Karpas-422 (cell line): ENCODE results near the gene CACNB2. TPM values are rescaled to one million over a fixed set of nuclear protein-coding genes. Genes with fewer than 3 reads are reported as not detected.
"Not testable (repeated sequence)": the region's sequence is repeated elsewhere in the genome, so short reads cannot be mapped to it uniquely, and the experiment has no call there.

Experiments
- DNase-seq: peaks from one replicate; pipeline ENCODE4 v3.0.0-alpha.2; 2015
- H2AFZ ChIP-seq: fragments of 200-600 bp; sonication (generic); 2 replicates; pipeline ENCODE4 v1.6.1; 2014; ENCODE audit warnings: antibody characterized with exemption, low read length, mixed read lengths
- H3K27ac ChIP-seq: fragments of 200-600 bp; sonication (generic); 2 replicates; pipeline ENCODE4 v1.5.1; 2014; ENCODE audit warnings: mild to moderate bottlenecking, low read length, moderate library complexity
- H3K27me3 ChIP-seq: fragments of 200-600 bp; sonication (generic); 2 replicates; pipeline ENCODE4 v1.6.1; 2014; ENCODE audit warnings: low read length, mixed read lengths
- H3K36me3 ChIP-seq: fragments of 200-600 bp; sonication (generic); 2 replicates; pipeline ENCODE4 v1.6.1; 2014; ENCODE audit warnings: low read length, mixed read lengths; ENCODE audit not compliant: insufficient read depth
- H3K4me1 ChIP-seq: fragments of 200-600 bp; sonication (generic); 2 replicates; pipeline ENCODE4 v1.6.1; 2014; ENCODE audit warnings: mild to moderate bottlenecking, low read length, mixed read lengths
- H3K4me2 ChIP-seq: fragments of 200-600 bp; sonication (generic); 2 replicates; pipeline ENCODE4 v1.6.1; 2014; ENCODE audit warnings: low read length, low read depth, mild to moderate bottlenecking; ENCODE audit not compliant: poor library complexity, severe bottlenecking
- H3K4me3 ChIP-seq: fragments of 200-600 bp; sonication (generic); 2 replicates; pipeline ENCODE4 v1.5.1; 2014; ENCODE audit warnings: mild to moderate bottlenecking, antibody characterized with exemption, low read length, mixed read lengths
- H3K79me2 ChIP-seq: fragments of 200-600 bp; sonication (generic); 2 replicates; pipeline ENCODE4 v1.6.1; 2014; ENCODE audit warnings: mild to moderate bottlenecking, low read length, mixed read lengths
- H3K9ac ChIP-seq: fragments of 200-600 bp; sonication (generic); 2 replicates; pipeline ENCODE4 v1.6.0; 2014; ENCODE audit warnings: low read length
- H3K9me2 ChIP-seq: fragments of 200-600 bp; sonication (generic), shearing (Covaris generic); replicated peaks from 2 replicates; pipeline ENCODE4 v1.6.0; 2014; ENCODE audit warnings: mild to moderate bottlenecking, low read length, moderate library complexity; ENCODE audit not compliant: insufficient read depth
- H3K9me3 ChIP-seq: fragments of 300-700, 200-600 bp; sonication (generic); 2 replicates; pipeline ENCODE4 v1.6.1; 2014; ENCODE audit warnings: low read length, mixed read lengths
- H4K20me1 ChIP-seq: fragments of 200-600 bp; sonication (generic); 2 replicates; pipeline ENCODE4 v1.6.1; 2014; ENCODE audit warnings: mild to moderate bottlenecking, antibody characterized with exemption, low read length, low read depth; ENCODE audit not compliant: insufficient read depth
- total RNA-seq: library from RNA; depleted of rRNA; stranded (reverse); fragments of >200 nt; shearing (Covaris generic); gene quantifications from 2 replicates; pipeline ENCODE4 v1.2.3, GENCODE V29; 2014; ENCODE audit warnings: low replicate concordance

Gene CACNB2
- total RNA-seq, 1 experiment from 2014 or later: not detected

- no peaks in the 10 kb centered on the region for H4K20me1 ChIP-seq
- H3K36me3 ChIP-seq: no peaks in the 10 kb centered on the region
- H3K4me2 ChIP-seq: no peak overlapping the region
- no peak overlapping the region for H3K4me3 ChIP-seq
- no peaks in the 10 kb centered on the region for H3K9me2 ChIP-seq
- no peak for DNase-seq
- no peak overlapping the region for H2AFZ ChIP-seq
- no peaks in the 10 kb centered on the region for H3K79me2 ChIP-seq
- no peaks in the 10 kb centered on the region for H3K4me1 ChIP-seq
- no peaks in the 10 kb centered on the region for H3K9me3 ChIP-seq
- no peak overlapping the region for H3K9ac ChIP-seq
- no peak overlapping the region for H3K27ac ChIP-seq
- H3K27me3 ChIP-seq: no peaks in the 10 kb centered on the region
These were observed 11.2 kb downstream of the CACNB2 start for GRCh38 chr10:18151356-18151890.

DNA sequence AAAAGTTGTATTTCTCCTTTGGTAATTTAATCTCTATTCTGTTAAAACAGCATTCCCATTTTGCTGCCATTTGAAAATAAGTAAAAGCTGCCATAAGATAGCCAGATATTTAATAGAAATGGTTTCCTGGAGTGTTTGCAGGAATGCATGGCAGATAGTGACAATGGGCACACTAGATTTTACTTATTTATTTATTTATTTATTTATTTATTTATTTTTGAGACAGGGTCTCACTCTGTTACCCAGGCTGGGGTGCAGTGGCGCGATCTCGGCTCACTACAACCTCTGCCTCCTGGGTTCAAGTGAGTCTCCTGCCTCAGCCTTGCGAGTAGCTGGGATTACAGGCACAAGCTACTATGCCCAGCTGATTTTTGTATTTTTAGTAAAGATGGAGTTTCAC lies 13.2 kb downstream of the CACNB2 start:
- H3K27ac ChIP-seq, H4K20me1 ChIP-seq, H3K9me2 ChIP-seq, H3K79me2 ChIP-seq, H2AFZ ChIP-seq, H3K36me3 ChIP-seq, H3K9me3 ChIP-seq, H3K9ac ChIP-seq, H3K4me3 ChIP-seq, DNase-seq, H3K4me2 ChIP-seq, H3K27me3 ChIP-seq, H3K4me1 ChIP-seq: not testable (repeated sequence)

DNA sequence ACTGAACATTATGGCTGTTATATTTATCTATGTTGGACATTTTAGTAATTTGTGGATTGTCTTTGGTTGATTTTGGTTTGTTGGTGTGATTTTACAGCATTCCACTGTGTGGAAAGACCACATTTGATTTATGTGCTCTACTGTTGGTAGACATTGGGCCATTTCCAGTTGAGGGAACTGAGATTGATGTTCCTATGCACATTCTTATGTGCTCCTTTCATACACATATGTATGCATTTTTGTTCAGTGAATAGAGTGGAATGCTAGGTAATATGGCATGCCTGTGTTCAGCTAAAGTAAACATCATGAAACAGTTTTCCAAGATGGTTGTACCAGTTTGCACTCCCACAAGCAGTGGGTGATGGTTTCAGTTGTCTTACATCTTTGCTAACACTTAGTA lies 15.1 kb downstream of the CACNB2 start:
- Histone ChIP-seq H3K79me2 (no peaks in the 10 kb centered on the region), H2AFZ (no peak overlapping the region), H3K9ac (no peak overlapping the region), H3K27ac (no peak overlapping the region), H3K27me3 (no peaks in the 10 kb centered on the region), H3K4me3 (no peak overlapping the region), H3K9me3 (no peaks in the 10 kb centered on the region), H3K9me2 (no peaks in the 10 kb centered on the region), H3K4me2 (no peak overlapping the region), H4K20me1 (no peaks in the 10 kb centered on the region), H3K4me1 (no peaks in the 10 kb centered on the region), H3K36me3 (no peaks in the 10 kb centered on the region)
- DNase-seq: no peak

GRCh38 chr10:18156797-18157196 lies 16.6 kb downstream of the CACNB2 start:
- H3K36me3 ChIP-seq, H4K20me1 ChIP-seq, DNase-seq, H3K9ac ChIP-seq, H3K9me3 ChIP-seq, H3K27ac ChIP-seq, H3K9me2 ChIP-seq, H2AFZ ChIP-seq, H3K4me1 ChIP-seq, H3K4me3 ChIP-seq, H3K4me2 ChIP-seq, H3K79me2 ChIP-seq, H3K27me3 ChIP-seq: not testable (repeated sequence)

GRCh38 chr10:18157881-18158280 lies 17.7 kb downstream of the CACNB2 start:
- Histone ChIP-seq H3K4me2 (no peak overlapping the region), H4K20me1 (no peaks in the 10 kb centered on the region), H3K4me3 (no peak overlapping the region), H3K79me2 (no peaks in the 10 kb centered on the region), H3K9me3 (no peaks in the 10 kb centered on the region), H3K27me3 (no peaks in the 10 kb centered on the region), H2AFZ (no peak overlapping the region), H3K9me2 (no peaks in the 10 kb centered on the region), H3K4me1 (no peaks in the 10 kb centered on the region), H3K36me3 (no peaks in the 10 kb centered on the region), H3K27ac (no peak overlapping the region), H3K9ac (no peak overlapping the region)
- DNase-seq: no peak

DNA sequence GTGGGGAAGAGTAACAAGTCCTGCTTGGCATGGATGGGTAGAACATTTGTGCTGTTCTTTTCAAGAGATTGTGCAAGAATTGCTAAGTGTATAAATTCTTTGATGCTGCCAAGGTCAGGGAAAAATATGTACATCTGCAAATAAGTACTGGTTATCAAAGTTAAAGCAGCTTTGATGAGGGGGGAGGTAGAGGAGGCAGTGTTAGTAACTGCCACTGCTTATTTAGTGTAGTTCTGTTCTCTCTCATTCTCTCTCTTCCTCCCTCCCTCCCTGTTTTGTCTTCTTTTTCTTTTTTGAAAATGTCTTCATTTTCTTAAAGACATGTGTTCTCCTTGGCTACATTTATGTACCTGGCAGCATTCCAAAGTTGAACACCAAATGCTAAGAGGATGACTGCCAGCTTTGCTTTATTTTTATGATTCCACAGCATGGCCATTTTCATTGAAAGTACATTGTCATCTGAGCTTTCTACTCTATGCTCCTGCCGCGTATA lies 18.6 kb downstream of the CACNB2 start:
- Histone ChIP-seq H3K36me3 (no peaks in the 10 kb centered on the region), H3K4me2 (no peak overlapping the region), H3K4me1 (no peaks in the 10 kb centered on the region), H3K27ac (no peak overlapping the region), H3K9me2 (no peaks in the 10 kb centered on the region), H3K79me2 (no peaks in the 10 kb centered on the region), H3K4me3 (no peak overlapping the region), H3K9ac (no peak overlapping the region), H2AFZ (no peak overlapping the region), H4K20me1 (no peaks in the 10 kb centered on the region), H3K9me3 (no peaks in the 10 kb centered on the region), H3K27me3 (no peaks in the 10 kb centered on the region)
- no peak for DNase-seq

DNA sequence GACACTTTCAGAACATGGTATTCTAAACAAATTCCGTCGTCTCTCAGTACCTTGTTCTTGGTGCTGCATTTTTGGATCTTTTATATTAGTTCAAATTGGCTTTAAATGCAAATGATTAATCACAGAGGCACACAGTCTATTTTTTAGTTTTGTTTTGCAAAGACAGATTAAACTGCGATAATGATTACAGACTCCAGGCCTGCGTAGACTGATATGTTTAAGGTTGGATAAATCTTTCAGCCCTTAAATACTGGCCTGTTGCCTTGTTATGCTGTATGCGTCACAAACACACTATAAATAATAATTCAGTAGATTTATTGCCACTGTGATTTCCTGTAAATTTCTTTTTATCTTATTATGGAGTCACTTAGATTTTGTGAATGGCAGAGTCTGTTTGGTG lies 19.3 kb downstream of the CACNB2 start:
- Histone ChIP-seq H4K20me1 (no peaks in the 10 kb centered on the region), H3K4me2 (no peak overlapping the region), H3K9me2 (no peaks in the 10 kb centered on the region), H2AFZ (no peak overlapping the region), H3K9ac (no peak overlapping the region), H3K27me3 (no peaks in the 10 kb centered on the region), H3K36me3 (no peaks in the 10 kb centered on the region), H3K79me2 (no peaks in the 10 kb centered on the region), H3K9me3 (no peaks in the 10 kb centered on the region), H3K4me3 (no peak overlapping the region), H3K27ac (no peak overlapping the region), H3K4me1 (no peaks in the 10 kb centered on the region)
- DNase-seq: no peak

DNA sequence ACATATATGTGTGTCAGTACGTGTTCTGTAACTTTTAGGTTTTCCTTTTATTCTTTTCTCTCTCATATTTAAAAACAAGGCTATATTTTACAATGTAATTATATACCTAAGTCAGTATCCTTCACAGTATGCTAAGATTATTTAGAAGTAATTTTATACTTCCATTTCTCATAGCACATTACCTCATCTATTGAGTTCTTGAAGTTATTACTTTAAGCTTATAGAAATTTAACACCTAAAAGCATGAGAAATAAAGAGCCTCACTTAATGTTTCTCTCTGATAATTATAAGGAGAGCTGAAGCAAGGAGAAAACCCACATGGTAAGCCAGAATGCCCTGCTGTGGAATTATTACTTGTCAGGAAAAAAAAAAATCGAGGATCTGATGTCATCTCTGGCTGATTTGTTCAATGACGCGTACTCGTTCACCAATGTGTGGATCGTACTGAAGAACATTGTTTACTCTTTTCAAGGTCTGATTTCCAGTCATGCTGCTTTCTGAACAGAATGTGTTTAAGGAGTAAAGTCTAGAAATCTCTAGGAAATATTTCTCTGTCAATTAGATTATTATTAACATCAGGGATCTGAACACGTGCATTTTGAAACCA lies 21.9 kb downstream of the CACNB2 start:
- Histone ChIP-seq H3K9me2 (no peaks in the 10 kb centered on the region), H3K27me3 (no peaks in the 10 kb centered on the region), H3K9ac (no peak overlapping the region), H2AFZ (no peak overlapping the region), H3K4me3 (no peak overlapping the region), H3K9me3 (no peaks in the 10 kb centered on the region), H3K27ac (no peak overlapping the region), H3K36me3 (no peaks in the 10 kb centered on the region), H3K4me2 (no peak overlapping the region), H4K20me1 (no peaks in the 10 kb centered on the region), H3K79me2 (no peaks in the 10 kb centered on the region), H3K4me1 (no peaks in the 10 kb centered on the region)
- DNase-seq: no peak
